ENCODE measurements around the gene IER5L. TPM values are rescaled to one million over a fixed set of nuclear protein-coding genes. Genes with fewer than 3 reads are reported as not detected.

The IER5L gene
- polyA plus RNA-seq (ENCODE audit: insufficient read length), result 4.7 TPM

DNA sequence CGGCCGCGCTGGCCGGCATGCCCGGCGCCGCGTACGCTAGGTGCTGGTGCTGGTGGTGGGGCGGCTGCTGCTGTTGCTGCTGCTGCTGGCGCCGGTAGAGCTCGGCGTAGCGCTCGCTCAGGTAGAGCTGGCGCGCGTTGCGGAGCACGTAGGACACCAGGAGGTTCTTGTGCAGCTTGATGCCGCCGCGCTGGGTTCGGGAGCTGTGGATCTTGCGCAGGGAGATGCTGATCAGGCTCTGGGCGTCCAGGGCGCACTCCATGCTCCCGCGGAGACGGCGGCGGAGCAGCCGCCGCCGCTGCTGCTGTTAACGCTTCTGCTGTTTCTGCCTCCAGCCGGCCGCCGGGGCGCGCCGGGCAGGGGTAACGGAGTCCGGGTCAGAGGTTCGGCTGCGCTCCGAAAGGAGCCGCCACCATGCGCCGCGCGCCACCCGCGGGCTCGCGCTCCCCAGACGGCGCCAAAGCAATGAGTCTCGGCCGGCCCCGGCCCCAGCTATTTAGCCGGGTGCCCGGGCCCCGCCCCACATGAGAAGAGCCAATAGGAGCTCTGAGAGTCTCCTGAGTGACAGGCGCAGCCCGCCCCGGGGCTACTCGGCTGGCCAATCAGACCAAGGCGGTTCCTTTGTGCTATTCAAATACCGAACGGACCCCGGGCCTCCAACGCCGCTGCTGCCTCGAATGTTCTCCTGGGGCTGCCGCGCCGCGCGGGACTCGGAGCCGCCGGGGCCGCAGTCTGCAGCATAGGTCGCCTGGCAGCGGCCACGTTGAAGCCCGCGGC, at the start of gene IER5L:
IER5L (minus strand) TSS at position 471 of the 777 bp plus-strand sequence; CDS start at position 262, 209 bp downstream.
- peak; percentile 94 for DNase-seq

DNA sequence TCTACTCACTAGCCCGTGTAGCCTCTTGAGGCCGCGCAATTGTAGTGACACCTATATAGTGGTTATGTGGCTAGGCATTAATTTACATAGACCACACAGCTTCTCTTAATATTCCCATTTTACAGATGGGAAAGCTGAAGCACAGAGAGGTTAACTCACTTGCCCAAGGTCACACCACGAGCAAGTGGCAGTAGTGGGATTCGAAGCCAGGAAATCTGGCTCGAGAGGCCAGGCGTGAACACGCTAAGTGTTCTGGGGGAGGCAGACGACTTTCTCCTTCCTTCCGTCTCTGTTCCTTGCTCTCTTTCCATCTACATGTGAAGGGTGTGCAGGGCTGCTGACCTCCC, 49.8 kb upstream of the IER5L start:
- DNase-seq, result no peak

DNA sequence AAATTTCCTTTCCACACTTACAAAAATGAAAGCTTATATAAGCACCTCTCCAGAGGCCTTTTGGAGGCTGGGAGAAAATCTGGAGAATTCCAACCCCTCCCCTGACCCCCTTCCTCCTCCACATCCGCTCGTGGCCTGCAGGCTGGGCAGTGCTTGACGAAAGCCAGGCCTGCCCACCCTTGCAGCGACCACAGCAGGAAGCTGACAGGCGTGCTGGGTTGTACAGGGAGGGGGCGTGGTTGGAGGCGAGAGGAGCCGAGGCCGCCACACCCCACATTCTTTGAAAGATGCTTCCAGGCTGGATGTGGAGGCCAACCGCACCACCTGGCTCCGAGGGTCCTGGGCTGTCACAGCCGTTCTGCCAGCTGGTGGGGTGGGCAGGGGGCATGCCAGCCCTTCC, 47.8 kb upstream of the IER5L start:
- peak; percentile 58 for DNase-seq

DNA sequence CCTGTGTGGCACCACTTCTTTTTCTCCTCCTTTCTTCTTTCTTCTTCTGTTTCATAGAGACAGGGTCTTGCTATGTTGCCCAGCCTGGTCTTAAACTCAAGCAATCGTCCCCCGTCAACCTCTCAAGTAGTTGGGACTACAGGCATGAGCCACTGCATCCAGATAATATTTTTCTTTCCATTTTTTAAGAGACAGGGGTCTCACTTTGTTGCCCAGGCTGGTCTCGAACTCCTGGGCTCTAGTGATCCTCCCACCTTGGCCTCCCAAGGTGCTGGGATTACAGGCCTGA, 47.4 kb upstream of the IER5L start:
- DNase-seq, result no peak

DNA sequence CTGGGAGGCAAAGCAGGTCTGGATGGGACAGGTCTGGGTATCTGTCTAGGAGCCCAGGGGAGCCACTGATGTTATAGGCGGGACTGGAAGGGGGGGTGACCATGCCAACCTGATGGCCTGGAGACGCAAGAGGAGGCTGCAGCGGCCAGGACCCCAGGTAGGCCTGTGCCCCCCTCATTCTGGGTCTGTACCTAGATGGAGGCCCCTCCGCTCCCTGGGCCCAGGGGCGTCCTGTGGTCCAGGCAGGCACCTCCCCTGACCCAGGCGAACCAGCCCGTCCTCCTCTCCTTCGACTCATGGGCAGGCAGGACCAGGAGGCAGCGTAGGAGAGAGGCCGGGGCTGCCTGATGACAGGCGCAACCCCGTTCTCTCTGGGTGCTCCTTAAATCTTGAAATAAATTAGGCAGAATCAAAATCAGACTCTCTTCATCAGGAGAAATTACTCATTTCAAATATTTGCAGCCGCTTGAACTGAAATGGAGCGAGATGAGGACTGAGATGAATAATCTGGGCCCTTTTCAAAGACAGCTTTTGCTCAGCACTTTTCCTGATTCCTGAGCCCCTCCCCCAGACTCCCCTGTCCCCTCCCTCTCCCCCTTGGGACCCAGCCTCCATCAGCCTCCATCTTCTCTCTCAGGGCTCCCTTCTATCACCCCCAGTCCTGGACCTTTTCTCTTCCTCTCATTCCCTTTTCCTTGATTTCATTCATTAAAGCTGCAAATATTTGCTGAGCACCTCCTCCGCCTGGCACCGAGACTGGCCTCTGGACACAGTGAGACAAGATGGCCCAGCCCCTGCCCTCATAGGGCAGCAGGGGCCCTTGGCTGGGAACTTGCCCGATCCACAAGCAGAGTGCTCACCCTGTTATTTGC, 46.8 kb upstream of the IER5L start:
- DNase-seq, result no peak

DNA sequence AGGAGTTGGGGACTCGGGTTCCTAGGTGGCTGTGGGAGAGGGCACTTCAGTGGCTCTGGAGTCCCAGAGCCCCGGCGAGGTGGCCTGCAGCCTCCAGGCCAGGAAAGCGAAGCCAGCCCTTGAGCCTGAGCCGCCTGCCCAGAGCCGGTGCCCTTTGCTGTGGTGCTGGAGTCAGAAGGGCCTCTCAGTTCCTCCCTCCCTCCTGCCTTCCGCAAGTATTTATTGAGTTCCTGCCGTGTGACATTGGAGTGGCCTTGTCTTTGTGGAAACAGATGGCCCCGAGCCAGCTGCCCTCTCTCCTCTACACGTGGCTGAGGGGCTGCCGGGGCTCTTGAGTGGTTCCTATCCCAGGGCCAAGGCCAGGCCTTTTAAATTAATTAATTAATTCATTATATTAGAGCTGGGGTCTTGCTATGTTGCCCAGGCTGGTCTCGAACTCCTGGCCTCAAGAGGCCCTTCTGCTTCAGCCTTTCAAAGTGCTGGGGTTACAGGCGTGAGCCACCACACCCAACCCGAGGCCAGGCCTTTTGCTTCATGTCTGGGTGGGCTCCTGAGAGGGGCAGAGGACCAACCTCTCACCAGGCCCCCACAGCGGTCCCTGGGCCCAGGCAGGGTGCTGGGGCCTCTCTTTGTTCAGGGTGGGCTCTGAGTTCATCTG, 45.6 kb upstream of the IER5L start:
- DNase-seq, result no peak

DNA sequence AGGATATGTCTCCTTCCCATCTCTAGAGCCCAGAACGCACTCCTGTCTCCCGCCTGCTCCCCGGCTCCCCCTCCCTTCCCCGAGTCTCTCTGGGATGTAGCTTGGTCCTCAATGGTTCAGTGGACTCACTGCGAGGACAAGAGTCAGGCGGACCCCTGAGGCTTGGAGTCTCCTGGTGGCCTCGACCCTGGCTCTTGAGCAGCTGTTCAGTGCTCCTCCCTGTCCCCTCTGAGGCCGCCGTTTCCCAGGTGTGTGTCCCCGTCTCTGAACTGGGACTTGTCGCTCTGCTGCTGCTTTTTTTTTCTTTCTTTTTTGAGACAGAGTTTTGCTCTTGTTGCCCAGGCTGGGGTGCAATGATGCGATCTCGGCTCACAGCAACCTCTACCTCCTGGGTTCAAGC, 44.8 kb upstream of the IER5L start:
- DNase-seq, result no peak

DNA sequence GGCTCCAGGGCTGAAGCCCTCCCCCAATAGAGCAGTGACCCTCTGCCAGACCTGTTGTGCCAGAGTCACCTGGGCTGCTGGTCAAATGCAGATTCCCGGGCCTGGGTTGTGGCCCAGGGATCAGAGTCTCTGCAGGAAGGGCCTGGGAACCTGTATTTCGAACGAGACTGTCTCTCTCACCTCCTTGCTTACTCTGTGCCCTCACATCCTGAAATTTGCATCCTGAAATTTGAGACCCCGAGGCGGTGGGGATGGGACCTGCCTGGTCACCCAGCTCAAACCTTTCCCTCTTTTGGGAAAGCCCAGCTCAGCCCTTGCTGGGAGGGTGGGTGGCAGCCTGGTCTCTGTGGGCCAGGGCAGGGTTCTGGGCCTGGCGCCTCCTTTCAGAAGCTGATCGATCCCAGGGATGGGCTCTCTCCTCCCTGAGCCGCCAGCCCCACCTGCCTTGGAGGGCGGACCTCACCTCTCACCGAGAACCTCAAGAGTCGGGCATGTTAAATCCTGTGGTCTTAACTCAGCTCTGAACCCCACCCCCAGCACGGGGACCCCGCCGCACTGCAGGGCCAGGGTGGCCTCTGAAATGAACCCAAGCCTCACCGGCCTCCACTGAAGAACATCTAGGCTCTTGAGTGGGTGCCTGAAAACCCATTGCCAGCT, 44.0 kb upstream of the IER5L start:
- DNase-seq, result no peak

DNA sequence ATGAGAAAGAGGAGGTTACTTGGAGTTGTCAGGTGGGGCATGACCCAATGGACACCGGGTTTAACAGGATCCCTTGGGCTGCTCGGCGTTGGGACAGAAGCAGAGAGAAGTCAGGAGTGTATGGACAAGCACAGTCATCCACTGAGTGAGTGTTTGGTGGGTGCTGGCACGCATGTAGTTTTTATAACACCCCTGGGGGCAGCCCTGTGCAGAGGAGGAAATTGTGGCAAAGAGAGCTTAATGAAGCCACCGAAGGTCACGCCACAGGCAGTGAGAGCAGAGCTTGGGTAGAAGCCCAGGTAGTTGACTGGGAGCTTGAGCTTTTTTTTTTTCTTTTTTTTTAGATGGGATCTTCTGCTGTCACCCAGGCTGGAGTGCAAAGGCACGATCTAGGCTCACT, 43.2 kb upstream of the IER5L start:
- no peak for DNase-seq

DNA sequence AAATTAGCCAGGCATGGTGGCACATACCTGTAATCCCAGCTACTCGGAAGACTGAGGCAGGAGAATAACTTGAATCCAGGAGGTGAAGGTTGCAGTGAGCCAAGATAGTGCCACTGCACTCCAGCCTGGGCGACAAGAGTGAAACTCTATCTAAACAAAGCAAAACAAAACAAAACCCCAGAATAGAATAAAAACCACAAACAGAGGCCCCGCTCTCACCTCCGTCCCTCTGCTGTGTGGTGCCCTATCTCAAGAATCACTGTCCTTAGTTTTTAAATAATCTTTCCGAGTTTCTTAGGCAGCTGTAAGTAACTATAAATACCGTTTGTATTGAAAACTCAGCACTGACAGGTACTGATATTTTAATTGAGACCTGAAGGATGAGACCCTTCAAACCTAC, 42.7 kb upstream of the IER5L start:
- no peak for DNase-seq

DNA sequence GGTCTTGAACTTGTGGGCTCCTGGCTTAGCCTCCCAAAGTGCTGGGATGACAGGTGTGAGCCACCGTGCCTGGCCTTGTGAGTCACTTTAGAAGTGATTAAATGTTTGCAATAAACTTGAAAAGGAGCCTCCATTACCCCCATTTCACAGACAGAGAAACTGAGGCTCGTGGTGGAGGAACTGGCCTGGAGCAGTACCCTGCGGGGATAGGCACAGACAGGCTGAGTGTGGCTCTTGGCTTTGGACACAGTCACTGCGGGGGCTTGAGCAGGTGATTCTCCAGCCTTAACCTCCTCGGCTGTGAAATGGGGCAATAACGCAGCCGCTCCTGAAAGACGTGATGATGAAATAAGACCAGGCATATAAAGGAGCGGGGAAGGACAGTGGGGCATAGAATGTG, 40.9 kb upstream of the IER5L start:
- DNase-seq, result no peak

DNA sequence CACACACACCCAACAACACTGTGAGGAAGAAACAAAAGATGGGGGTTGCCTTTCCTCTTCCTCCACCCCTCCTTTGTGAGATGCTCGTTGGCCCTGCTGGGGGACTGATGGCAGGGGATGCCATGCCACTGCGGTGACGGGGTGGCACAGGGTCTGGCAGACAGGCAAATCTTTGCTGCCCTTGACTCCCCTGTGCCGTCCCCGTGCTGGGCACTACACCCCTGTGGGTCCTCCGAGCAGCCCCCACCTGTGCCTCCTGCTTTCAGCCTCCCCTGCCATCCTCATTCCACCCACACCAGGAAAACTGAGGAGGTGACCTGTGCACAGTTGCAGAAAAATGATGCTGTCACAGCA, 40.2 kb upstream of the IER5L start:
- DNase-seq, result no peak

DNA sequence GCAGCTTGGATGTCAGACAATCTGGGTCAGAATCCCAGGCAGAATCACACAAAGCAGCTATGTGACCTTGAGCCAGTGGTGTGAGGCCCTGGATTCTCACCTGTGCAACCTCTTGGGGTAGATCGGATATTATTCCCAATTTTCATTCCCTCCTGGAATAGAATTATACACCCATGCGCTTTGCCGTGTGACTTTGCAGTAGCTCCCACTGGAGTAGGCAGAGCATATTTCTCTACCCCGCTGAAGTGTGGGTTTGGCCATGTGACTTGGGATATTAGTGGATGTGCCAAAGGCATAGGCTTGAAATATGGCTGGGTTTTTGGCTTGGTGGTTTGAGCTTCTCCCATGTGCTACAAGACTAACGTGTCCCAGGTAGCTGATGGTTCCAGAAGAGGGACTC, 35.5 kb upstream of the IER5L start:
- DNase-seq, result no peak

DNA sequence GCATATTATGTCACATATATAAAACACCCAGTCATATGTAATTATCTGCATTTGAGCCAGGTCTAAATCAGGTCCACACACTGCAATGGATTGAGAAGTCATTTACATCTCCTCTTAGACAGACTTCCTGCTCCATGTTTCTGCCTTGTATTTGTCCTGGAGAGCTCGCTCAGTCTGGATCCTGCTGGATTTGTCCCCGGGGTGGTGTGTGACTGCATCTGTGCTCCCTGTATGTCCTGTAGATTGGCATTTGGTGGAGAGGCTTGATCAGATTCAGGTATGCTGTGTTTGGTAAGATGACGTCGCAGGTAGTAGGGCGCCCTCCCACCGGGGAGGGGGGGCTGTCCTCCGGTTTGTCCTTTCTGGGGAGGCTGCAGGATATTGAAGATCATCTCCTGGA, 33.6 kb upstream of the IER5L start:
- peak; percentile 32 for DNase-seq

DNA sequence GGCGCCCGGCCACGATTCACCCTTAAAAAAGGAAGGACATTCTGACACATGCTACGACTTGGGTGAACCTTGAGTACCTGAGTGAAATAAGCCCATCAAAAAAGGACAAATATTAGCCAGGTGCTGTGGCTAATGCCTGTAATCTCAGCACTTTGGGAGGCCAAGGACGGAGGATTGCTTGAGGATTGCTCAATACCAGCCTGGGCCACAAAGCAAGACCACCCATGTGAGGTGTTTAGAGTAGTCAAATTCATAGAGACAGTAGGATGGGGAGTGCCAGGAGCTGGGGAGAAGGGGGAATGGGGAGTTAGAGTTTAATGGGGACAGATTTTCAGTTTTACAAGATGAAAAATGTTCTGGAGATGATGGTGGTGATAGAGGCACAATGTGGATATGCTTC, 32.1 kb upstream of the IER5L start:
- DNase-seq, result no peak

DNA sequence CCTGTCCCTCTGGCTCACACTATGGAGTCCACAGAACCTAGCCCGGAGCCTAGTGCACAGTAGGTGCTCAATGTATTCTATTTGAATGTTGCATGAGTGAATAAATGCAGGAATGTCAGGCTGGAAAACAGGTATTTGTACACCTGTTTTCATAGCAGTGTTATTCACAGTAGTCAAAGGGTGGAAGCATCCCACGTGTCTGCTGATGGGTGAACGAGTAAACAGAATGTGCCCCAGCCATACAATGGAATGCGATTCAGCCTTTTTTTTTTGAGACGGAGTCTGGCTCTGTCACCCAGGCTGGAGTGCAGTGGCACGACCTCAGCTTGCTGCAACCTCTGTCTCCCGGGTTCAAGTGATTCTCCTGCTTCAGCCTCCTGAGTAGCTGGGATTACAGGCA, 31.5 kb upstream of the IER5L start:
- DNase-seq, result no peak

DNA sequence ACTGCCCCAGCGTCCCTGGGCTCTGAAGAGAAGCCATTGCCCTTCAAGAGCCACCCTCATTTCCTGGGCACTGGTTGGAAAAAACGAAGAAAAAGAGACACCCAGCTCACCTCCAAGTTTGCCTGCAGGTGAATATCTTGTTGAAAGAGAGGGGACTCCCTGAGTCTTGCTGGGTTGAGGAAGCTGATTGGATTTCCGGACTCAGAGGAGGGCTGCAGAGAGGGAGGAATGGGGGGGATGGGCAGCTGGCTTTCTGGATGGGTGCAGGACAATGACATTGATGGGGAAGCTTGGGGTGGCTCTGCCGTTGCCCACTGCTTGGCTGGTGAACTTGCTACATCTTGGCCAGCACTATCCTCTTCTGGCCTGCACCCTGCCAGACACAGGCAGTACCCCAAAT, 31.0 kb upstream of the IER5L start:
- DNase-seq, result no peak

DNA sequence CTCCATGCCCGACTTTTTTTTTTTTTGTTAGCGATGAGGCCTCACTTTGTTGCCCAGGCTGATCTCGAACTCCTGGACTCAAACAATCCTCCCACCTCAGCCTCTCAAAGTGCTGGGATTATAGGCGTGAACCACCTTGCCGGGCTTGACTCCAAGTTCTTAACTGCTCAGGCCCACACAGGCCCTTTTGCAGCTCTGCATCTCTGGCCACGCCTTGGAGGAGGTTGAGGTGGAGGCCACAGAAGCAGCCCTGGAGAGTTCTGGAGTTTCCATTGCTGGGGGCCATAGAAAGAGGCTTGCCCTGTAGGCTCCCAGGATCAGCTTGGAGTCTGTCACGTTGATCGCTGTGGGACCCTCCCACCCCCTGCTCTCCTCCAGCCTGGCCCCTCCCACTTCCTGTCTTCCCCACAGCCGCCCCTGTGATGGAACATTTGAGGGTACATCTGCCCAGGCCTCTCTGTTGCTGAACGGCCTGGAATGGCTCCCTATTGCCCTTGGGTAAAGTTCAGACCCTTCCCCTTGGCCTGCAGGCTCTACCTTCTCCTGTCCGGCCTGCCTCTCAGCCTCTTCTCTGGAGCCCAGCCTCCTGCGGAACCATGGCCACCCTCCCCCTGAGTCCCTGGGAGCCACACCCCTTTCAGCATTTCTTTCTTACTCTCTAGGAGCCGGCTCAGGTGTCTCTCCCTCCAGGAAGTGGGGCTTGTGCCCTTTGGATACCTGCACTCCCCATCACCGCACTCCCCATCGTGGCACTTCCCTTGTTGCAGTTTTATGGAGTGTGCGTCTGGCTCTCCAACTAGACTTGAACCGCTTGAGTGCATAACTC, 30.4 kb upstream of the IER5L start:
- no peak for DNase-seq

DNA sequence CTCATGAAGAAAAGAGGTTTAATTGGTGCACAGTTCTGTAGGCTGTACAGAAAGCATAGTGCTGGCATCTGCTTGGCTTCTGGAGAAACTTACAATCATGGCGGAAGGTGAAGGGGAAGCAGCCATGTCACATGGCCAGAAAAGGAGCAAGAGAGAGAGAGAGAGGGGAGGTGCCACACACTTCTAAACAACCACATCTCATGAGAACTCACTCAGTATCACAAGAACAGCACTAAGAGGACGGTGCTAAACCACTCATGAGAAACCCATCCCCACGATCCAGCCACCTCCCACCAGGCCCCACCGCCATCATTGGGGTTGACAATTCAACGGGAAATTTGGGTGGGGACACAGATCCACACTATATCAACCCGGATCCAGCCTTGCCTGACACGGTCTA, 28.8 kb upstream of the IER5L start:
- no peak for DNase-seq

DNA sequence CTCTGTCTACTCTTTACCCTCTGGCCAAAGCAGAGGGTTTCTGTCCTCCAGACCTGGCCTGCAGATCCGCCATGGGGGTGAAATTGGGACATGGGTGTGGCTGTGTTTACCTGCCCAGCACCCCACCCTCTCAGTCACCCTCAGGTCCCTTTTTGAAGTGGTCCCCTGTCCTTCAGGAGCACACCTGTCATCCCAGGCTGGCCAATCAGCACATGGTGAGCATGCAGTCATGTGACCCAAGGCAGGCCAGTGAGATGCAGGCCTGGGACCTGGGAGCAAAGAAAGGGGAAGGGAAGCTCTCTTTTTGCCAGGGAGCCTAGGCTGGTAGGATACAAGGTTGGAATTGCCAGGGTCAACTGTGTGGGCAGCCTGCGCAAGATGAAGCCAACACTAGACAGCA, 28.3 kb upstream of the IER5L start:
- DNase-seq, result no peak

DNA sequence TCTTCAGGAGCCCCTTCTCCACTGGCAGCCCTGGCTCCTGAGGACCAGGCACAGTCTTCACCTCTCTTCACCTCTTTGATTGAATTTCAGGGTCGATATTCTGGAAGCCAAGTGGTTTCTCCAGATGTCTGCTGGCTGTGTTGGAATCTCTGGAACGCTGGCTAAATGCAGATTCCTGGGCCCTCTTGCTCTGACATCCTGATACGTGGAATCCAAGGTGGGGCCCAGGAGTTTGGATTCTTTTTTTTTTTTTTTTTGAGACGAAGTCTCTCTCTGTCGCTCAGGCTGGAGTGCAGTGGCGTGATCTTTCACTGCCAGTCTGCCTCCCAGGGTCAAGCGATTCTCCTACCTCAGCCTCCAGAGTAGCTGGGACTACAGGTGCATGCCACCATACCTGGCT, 26.8 kb upstream of the IER5L start:
- DNase-seq, result no peak

DNA sequence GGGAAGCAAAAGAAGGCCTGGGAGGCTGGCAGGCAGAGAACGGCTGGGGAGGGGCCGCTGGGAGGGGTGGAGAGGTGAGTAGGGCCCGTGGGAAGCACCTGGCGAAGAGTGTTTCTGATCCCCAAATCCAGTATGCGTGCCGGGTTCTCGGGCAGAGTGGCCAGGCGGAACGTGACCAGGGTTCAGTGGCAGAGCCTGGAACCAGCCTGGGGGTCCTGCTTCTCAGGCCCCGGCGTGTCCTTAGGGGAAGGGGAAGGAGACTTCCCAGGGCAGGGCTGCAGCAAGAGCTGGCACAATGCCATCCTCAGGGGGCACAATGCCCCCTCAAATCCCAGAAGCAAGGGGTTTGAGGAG, 25.5 kb upstream of the IER5L start:
- DNase-seq, result no peak

Measured in hindlimb muscle (tissue), 1 donor.